Adipose tissue (tissue), 3 donors: ENCODE measurements around the gene DUSP22. TPM values are rescaled to one million over a fixed set of nuclear protein-coding genes. Genes with fewer than 3 reads are reported as not detected.

ENCODE experiments used
- H3K27ac ChIP-seq: one replicate; pipeline ENCODE4 v1.5.1; 2013; ENCODE audit warnings: low read depth, low read length
- WGBS, 3 donors: extraction: QIAGEN DNeasy Blood & Tissue Kit; methylation state at CpG; one replicate each; pipeline ENCODE4 v1.1.7; 2013; 5-methylcytosine and 5-hydroxymethylcytosine counted together
- polyA plus RNA-seq, 3 donors: library from polyadenylated mRNA; stranded (reverse); fragments of 200-250 nt; gene quantifications; one replicate each; pipeline ENCODE4 v1.2.3, GENCODE V29; 2013
- donor health status: healthy with polysubstance abuse.
- donor health status: Bipolar disorder and iron deficiency.
- donor health status: healthy.

DUSP22 gene
- polyA plus RNA-seq, 3 donors, result 38.5 to 58.3 (median 47.0) TPM

DNA sequence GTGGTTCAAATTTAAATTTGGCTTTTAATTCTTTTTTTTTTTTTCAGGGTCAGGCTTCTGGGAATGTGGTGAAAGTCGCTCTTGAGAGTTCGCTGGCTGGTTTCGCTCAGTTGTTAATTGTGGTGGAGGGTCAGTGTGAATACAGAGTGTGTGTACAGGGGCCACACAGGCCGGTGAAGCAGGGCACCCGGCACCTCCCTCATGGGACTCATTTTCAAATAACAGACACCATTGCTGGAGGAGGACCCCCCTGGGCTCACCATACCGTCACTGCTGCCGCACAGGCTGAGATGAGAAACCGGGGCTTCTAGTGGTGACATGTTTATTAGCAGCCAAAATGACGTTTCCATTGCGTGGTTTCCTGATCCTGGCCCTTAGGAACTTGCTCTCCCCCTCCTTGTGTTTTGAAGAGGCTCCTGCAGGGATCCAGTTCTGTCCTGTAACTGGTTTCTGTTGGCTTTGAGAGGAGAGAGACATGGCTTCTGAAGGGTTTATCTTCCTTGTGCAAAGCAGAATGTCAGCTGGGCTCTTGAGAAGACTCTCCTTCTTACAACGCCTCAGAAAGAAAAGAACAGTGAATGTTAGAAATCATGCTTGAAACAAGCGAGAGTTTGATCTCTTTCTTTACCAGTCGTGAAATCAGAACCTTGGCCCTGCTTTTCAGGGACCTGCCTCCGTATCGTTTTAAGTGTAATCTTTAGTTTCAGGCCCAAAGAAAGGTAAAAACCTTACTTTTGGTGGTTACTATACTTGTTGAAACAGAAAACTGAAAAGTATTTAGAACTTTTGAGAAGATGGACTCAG, 37.8 kb downstream of the DUSP22 start:
- 76 to 81% (median 80%) methylated on average over 15 of the region's 15 CpGs for WGBS, 3 donors
- H3K27ac ChIP-seq, result no peak overlapping the region

- H3K27ac ChIP-seq, result no peak overlapping the region
- 70 to 83% (median 80%) methylated on average over 8 of the region's 8 CpGs for WGBS, 3 donors
Measured at GRCh38 chr6:330948-331347, 38.7 kb downstream of the DUSP22 start.

GRCh38 chr6:331622-332521, 39.6 kb downstream of the DUSP22 start:
- WGBS, 3 donors, result 62 to 82% (median 78%) methylated on average over 13 of the region's 13 CpGs
- no peak overlapping the region for H3K27ac ChIP-seq

- WGBS, 3 donors, result 63 to 76% (median 71%) methylated on average over 7 of the region's 7 CpGs
- H3K27ac ChIP-seq, result no peak overlapping the region
Measured at GRCh38 chr6:332671-333070, 40.4 kb downstream of the DUSP22 start.

DNA sequence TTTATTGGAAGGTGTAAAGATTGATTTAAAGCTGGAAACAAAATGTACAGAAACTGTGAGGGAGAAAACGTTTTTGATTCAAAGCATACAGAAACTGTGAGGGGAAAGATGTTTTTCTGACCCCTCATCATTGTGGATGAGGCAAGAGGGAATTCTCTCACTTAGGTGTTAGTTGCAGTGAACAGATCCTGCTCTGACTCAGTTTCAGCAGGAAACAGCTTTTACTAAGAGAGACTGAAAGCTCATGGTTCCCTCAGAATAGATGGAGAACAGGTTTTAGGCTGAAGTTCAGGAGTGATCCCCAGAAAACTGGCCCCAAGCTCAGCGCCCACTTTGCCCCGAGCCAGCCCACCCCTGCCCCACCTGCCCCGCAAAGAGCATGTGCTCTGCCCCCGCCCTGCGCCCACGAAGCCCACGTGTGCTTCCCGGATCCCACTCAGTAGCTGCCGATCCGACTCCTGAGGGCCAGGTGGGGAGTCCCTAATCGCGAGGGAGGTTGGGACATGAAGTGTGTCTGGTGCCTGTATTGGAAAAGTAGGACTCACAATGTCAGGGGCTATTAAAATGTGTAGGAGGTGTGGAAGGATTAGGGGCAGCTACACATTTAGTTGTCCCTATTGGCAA, 41.2 kb downstream of the DUSP22 start:
- WGBS, 3 donors, result 83 to 85% (median 85%) methylated on average over 13 of the region's 13 CpGs
- no peak overlapping the region for H3K27ac ChIP-seq

DNA sequence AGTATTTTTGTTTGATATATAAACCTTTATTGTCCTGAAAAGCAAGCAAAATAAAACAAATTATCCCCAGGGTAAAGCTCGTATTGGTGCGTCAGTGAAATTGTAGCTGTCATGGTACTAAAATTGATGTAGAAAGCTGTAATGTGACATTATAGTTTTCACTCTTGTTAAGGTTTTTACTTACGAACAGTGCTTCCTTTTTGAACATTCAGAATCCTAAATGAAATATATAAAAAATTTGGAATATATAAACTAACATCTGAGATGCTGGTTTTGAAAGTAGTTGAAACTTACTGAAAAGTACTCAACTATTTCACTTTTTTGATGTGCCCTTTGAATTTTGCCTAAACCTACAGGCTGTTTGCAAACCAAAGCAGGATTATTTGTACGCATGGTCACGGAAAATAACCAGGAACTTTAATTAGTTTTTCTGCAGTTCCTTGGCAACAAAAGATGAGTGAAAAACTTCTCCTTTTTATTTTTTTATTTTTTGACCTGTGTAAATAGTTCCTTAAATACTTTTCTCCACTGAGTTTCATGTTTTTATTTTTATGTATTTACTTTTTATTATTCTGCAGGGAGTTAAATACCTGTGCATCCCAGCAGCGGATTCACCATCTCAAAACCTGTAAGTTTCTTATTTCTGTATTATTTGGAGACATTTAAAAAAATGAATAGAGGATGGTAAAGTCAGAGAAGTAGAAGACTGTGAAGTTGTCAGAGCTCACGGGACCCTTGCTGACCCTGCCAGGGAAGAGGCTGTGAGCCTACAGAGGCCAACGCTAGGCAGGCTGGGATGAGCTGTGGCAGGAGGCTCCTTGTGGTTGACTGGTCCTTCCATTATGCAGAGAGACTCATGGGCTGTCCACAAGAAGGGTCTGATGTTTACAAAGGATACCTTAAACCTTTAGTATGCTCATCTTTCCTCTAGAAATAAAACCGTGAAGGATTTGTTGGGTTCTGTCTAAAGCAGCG, 42.5 kb downstream of the DUSP22 start:
- 85 to 87% (median 86%) methylated on average over 10 of the region's 10 CpGs for WGBS, 3 donors
- H3K27ac ChIP-seq, result no peak overlapping the region

DNA sequence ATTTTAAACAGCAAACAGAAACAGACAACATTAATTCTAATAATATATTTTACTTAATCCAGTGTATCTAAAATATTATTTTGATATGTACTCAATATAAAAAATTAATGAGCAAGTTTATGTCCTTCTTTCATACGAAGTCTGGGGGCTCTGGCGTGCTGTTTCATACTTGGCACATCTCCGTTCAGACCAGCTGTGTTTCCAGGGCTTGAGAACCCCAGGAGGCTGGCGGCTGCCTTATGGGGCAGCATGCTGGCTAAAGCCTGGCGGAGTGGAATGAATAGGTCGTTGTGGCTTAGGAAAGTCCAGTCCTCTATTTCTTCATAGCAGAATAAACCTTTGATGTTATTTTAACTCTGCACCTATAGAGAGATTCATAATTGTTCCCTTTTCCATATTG, 43.3 kb downstream of the DUSP22 start:
- WGBS, 3 donors, result 77 to 81% (median 77%) methylated on average over 6 of the region's 6 CpGs
- no peak overlapping the region for H3K27ac ChIP-seq

DNA sequence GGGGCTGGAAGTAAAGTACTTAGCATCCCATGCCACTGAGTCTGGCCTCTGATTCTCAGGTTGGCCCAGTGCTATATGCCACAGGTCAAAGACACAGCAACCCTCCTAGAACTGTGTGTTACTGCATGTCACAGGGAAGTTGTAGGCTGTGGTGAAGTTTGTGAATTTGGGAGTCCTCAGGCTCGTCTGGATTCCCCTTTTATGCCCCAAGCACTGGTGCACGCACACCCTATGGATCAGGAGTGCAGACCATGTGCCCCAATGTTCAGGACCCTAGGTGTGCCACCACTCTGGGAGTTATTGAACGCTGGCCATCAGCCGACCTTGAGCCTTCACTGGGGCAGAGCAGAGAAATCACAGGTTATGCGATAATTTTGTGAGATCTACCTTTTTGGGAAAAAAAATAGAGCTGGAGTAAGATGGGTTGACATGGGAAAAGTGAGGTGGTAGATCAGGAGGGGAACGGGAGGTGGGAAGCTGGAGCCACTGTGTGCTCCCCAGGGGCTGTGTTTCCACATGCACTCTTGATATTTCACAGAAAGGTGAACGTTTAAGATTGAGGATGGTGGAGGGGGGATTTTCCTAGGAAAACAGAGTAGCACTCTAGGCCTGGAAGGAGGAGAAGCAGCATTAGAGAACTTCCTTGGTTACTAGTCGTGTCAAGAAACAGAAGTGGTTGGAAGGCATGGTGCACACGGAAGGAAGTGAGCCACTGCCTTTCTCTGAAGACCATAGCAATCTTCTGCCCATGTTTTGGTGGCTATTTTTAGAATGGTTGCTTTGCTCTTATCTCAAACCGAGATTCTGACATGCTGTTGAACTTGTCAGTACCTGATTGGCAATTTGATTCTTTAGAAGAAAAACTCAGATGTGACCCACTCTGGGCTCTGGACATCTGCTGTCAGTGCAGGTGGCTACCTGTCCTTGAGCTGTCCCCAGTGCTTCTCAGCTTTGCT, 44.1 kb downstream of the DUSP22 start:
- 58 to 65% (median 64%) methylated on average over 10 of the region's 10 CpGs for WGBS, 3 donors
- H3K27ac ChIP-seq, result no peak overlapping the region

DNA sequence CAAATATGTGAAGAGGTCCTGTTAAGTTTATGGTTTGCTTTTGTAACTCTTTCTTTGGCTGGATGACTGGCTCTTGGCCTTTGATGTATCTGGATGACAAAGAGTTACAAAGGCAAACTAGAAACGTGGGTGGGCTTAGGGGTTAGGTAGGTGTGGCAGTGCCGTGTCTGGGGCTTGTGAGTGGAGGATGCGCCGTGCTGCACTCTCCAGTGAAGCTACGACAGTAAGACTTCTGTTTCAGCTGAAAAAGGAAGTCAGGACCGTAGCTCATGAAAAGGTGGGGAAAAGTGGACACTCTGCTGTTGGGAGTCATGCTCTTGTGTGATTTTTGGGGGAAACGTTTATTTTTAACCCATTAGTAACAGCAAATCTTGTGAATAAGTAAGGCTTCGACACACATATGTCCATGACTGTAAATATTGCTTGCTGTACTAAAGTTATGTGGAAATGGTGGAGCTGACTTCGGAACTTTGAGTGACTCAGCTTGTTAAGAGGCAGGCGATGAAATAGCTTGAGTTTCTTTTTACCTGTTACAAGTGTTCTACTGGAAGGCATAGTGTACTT, 45.6 kb downstream of the DUSP22 start:
- no peak overlapping the region for H3K27ac ChIP-seq
- WGBS, 3 donors, result 62 to 67% (median 62%) methylated on average over 10 of the region's 10 CpGs

DNA sequence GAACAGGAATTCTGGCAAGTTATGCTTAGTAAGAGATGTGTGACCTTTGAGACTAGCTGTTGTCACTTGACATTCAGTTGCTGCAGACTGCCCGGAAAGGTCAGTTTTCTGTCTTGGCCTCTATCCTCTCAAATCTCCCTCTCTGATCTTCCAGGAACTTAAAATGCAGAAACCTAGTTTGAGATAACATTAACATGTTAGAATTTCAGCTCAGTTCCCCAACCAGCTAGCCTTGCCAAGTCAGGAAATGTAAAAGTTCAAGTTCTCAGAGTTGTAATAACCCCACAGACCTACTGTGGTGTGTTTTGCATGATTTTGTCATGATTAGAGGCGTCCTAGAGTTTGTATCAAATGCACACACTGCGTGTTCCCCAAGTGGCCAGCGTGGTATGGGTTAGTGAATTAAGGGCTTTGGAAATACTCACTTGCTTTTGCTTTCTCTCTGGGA, 46.6 kb downstream of the DUSP22 start:
- 56 to 71% (median 64%) methylated on average over 4 of the region's 4 CpGs for WGBS, 3 donors
- H3K27ac ChIP-seq, result no peak overlapping the region

DNA sequence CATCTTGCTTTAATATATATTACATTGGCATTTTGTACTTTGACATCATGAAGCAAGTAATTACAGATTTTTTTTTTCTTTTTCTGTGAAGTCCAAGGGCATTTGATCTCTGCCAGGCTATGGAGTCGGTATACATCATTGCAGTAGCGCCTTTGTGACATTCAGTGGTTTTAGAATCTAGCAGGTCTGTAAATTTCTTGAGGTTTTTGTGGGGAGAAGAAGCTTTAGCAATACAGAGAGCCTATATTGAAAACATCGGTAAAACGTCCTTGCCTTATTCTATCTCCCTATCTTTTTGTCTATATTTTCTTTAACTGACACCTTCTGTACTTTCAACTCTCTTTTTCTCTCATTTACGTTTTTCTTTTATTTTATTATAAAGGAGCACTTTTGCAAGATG, 47.2 kb downstream of the DUSP22 start:
- H3K27ac ChIP-seq, result no peak overlapping the region
- 63 to 69% (median 64%) methylated on average over 5 of the region's 5 CpGs for WGBS, 3 donors

- 76 to 77% (median 77%) methylated on average over 6 of the region's 6 CpGs for WGBS, 3 donors
Measured at GRCh38 chr6:340186-340955, 48.1 kb downstream of the DUSP22 start.

DNA sequence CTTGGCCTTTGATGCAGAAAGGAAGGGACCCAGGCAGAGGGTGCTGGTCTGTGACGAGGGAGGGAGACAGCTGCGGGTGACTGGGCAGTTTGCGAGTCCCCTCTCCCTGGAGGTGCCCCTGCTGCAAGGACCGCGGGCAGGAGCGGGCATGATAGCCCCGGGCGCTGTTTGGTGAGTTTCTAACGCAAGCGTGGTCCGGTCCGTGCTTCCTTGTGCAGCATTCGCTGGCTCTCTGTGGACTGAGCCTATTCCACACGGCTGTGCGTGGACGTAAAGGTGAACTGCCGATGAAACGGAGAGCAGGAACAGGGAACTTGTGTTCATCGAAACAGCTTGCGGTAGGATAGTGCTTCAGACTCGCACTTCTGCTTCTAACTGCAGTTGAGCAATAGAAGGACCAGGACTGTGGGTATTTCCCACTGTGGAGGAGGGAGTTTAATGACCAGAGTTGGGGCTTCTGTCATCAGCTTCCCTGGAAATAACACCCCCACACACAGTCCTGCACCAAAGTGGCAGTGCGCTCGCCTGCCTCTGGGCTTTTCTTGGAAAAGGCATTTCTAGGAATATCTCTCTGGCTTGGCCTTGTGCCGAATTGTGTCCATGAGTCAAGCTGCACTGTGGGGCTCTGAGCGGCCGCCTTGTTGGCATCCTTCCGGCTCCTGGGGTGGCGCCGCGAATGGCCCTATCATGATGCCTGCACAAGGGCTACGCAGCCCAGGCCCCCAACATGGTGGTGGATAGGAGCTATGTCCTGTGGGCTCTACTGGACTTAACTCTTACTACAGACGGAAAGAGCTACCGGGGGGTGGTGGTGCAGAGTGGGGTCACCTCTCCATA, 48.9 kb downstream of the DUSP22 start:
- H3K27ac ChIP-seq, result no peak overlapping the region
- WGBS, 3 donors, result 82 to 91% (median 84%) methylated on average over 33 of the region's 33 CpGs

More at GRCh38 chr6:340186-340955, 48.1 kb downstream of the DUSP22 start:
- no peak overlapping the region for H3K27ac ChIP-seq

DNA sequence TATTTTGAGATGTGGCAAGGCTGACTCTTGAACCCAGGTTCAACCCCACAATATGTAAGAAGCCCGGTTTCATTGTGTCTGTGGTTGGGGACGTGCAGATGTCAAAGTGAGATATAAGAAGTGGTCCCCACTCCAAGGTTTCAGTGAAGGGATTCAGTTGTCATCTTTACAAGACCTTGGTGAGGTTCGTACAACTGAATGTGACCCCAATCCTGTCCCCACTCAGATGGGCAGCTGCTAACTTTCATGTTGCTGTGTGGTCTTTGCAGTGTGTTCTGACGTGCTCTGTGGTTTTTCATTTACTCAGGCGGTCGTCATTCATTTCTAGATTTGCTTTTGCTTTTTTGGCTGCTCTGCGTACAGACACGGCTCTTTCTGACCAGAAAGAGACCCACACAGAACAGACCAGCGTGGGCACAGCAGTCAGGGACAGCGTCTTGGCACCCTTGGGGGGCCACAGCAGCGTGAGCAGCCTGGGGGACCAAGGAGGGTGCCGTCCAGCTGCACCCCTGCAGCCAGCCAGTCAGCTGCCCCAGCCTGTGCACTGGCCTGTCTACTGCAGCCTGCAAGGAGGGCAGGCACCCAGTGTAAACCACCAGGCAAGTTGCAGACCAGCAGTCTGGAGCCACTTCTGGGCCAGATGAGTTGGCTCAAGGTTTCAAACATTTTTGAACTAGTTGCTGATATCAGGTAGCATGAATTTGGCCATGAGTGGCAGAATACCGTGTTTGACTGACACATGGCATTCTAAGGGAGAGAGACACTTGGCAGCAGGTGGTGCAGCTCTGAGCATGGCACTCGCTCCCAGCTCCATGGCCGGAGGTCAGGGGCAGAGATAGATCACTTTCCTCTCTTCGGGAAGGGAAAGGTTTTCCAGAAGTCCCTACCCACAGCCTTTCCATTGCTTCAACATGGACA, 49.9 kb downstream of the DUSP22 start:
- WGBS, 3 donors, result 79 to 80% (median 79%) methylated on average over 16 of the region's 16 CpGs

More for the DNA sequence above, 49.9 kb downstream of the DUSP22 start:
- no peak overlapping the region for H3K27ac ChIP-seq
